Stimulated activated CD8-positive, alpha-beta memory T cell treated with anti-CD3 and anti-CD28 coated beads, Interleukin-15, amount 100 ng/mL, for 24 hours (primary cell): ENCODE results near the gene STK32B.
"Not testable (repeated sequence)": the region's sequence is repeated elsewhere in the genome, so short reads cannot be mapped to it uniquely, and the experiment has no call there.

Experiments
- DNase-seq: peaks from one replicate; pipeline ENCODE4 v3.0.0-alpha.2; 2020; ENCODE audit warnings: low read depth

STK32B gene

GRCh38 chr4:5030927-5031326 lies 20.4 kb upstream of the STK32B start:
- no peak for DNase-seq

GRCh38 chr4:5032813-5033212 lies 18.5 kb upstream of the STK32B start:
- DNase-seq, result no peak

- no peak for DNase-seq
Measured at GRCh38 chr4:5033281-5033841, 17.9 kb upstream of the STK32B start.

- DNase-seq, result no peak
Measured at GRCh38 chr4:5034206-5034605, 17.1 kb upstream of the STK32B start.

GRCh38 chr4:5036239-5036638 lies 15.0 kb upstream of the STK32B start:
- DNase-seq, result no peak

GRCh38 chr4:5037553-5038551 lies 13.4 kb upstream of the STK32B start:
- DNase-seq, result no peak

GRCh38 chr4:5039800-5040199 lies 11.5 kb upstream of the STK32B start:
- DNase-seq, result no peak

- no peak for DNase-seq
Measured at GRCh38 chr4:5040856-5041620, 10.2 kb upstream of the STK32B start.

- DNase-seq, result no peak
Measured at GRCh38 chr4:5041699-5042098, 9.6 kb upstream of the STK32B start.

- DNase-seq, result no peak
Measured at GRCh38 chr4:5043579-5043978, 7.7 kb upstream of the STK32B start.

GRCh38 chr4:5044341-5044740 lies 6.9 kb upstream of the STK32B start:
- no peak for DNase-seq

- no peak for DNase-seq
Measured at GRCh38 chr4:5045097-5045496, 6.2 kb upstream of the STK32B start.

GRCh38 chr4:5048721-5049120 lies 2.6 kb upstream of the STK32B start:
- DNase-seq, result no peak

GRCh38 chr4:5050520-5051277 lies 581 bp upstream of the STK32B start:
- no peak for DNase-seq

GRCh38 chr4:5052204-5052702 lies 973 bp downstream of the STK32B start:
- DNase-seq, result no peak

- DNase-seq, result no peak
Measured at GRCh38 chr4:5052726-5053425, 1.6 kb downstream of the STK32B start.

- DNase-seq, result no peak
Measured at GRCh38 chr4:5054532-5054931, 3.3 kb downstream of the STK32B start.

- no peak for DNase-seq
Measured at GRCh38 chr4:5055411-5055810, 4.1 kb downstream of the STK32B start.

- no peak for DNase-seq
Measured at GRCh38 chr4:5066101-5066500, 14.8 kb downstream of the STK32B start.

- not testable (repeated sequence) for DNase-seq
Measured at GRCh38 chr4:5066968-5067367, 15.7 kb downstream of the STK32B start.

GRCh38 chr4:5067908-5068307 lies 16.6 kb downstream of the STK32B start:
- DNase-seq, result no peak
